HCT116 (cell line): ENCODE results near the gene POLR2I. TPM values are rescaled to one million over a fixed set of nuclear protein-coding genes. Genes with fewer than 3 reads are reported as not detected.

Source experiments
- ATAC-seq: fragments of 200-7000 bp; cut with Tn5 transposase; 2 replicates; pipeline ENCODE4 v1.9.1; 2020; ENCODE audit warnings: mild to moderate bottlenecking, moderate library complexity
- BruUV-seq: library from RNA; stranded (reverse); fragments of 400-500 nt; replicated peaks from 2 replicates; lab custom pipeline; 2021; lab: Mats Ljungman, UMichigan
- CTCF ChIA-PET: fragments of 300-600 bp; sonication (Branson Sonifier 250); formaldehyde crosslinking; loops from one replicate; lab custom pipeline; 2021; ENCODE audit warnings: antibody characterized with exemption; lab: Charles Lee
- POLR2A ChIA-PET: fragments of 300-600, 350-600 bp; sonication (Branson Sonifier 250); formaldehyde crosslinking; loops from one replicate; lab custom pipeline; 2021; ENCODE audit warnings: antibody characterized with exemption; lab: Charles Lee
- RAD21 ChIA-PET, 2 experiments: fragments of 300-600 bp; sonication (Branson Sonifier 250); formaldehyde crosslinking; loops; one replicate each; lab custom pipeline; 2023; ENCODE audit warnings: low total read pairs in 2 of 2; ENCODE audit not compliant: uncharacterized antibody in 2 of 2, unreplicated experiment in 2 of 2, low non-redundant PET in 1 of 2; lab: Charles Lee
- DNase-seq: peaks from one replicate; pipeline ENCODE4 v3.0.0-alpha.2; 2010; ENCODE audit warnings: low read depth, low spot score
- H2AFZ ChIP-seq: fragments of 200-600 bp; shearing (Covaris generic), sonication (generic); 2 replicates; pipeline ENCODE4 v1.6.1; 2017; ENCODE audit warnings: low read depth, mixed run types, mixed read lengths, antibody characterized with exemption, low read length; ENCODE audit not compliant: poor library complexity, severe bottlenecking
- H3K27ac ChIP-seq: 2 replicates; pipeline ENCODE4 v1.5.1; 2012; ENCODE audit warnings: low read depth, low read length
- H3K27me3 ChIP-seq: fragments of 200-600 bp; sonication (generic); 2 replicates; pipeline ENCODE4 v1.6.1; 2016; ENCODE audit warnings: mixed run types, low read length, mixed read lengths; ENCODE audit not compliant: insufficient read depth
- H3K36me3 ChIP-seq, 2 experiments: fragments of 200-500 bp in 1 of 2; fragments of 200-600 bp in 1 of 2; sonication (Bioruptor generic) in 1 of 2; sonication (generic) in 1 of 2; 2 replicates each; pipeline versions ENCODE4 v1.5.1 to v1.6.1; 2014 to 2016; ENCODE audit warnings: low read length in 2 of 2, inconsistent platforms in 1 of 2, mixed read lengths in 1 of 2, mixed run types in 1 of 2; ENCODE audit not compliant: insufficient read depth in 2 of 2, control insufficient read depth in 1 of 2
- H3K4me1 ChIP-seq, 2 experiments: fragments of 200-600 bp in 1 of 2; sonication (generic) in 1 of 2; 2 replicates each; pipeline versions ENCODE4 v1.5.1 to v1.6.1; 2012 to 2017; ENCODE audit warnings: low read length in 2 of 2, inconsistent platforms in 1 of 2, mild to moderate bottlenecking in 1 of 2, mixed read lengths in 1 of 2, mixed run types in 1 of 2, moderate library complexity in 1 of 2; ENCODE audit not compliant: insufficient read depth in 2 of 2, control insufficient read depth in 1 of 2
- H3K4me2 ChIP-seq: fragments of 200-600 bp; sonication (generic); 2 replicates; pipeline ENCODE4 v1.6.1; 2017; ENCODE audit warnings: mixed run types, low read length, mixed read lengths
- H3K4me3 ChIP-seq, 2 experiments: fragments of 200-600 bp in 1 of 2; sonication (generic) in 1 of 2; replicated peaks in 1 of 2; 2 replicates each; pipeline ENCODE4 v1.5.1; 2011 to 2016; ENCODE audit warnings: low read length in 2 of 2, control low read depth in 1 of 2, low read depth in 1 of 2, mild to moderate bottlenecking in 1 of 2, mixed read lengths in 1 of 2, mixed run types in 1 of 2
- H3K79me2 ChIP-seq: fragments of 200-600 bp; sonication (generic); 2 replicates; pipeline ENCODE4 v1.6.1; 2017; ENCODE audit warnings: mild to moderate bottlenecking, mixed run types, low read length, moderate library complexity, mixed read lengths; ENCODE audit not compliant: insufficient read depth
- H3K9ac ChIP-seq: fragments of 200-600 bp; sonication (generic); 2 replicates; pipeline ENCODE4 v1.6.1; 2016; ENCODE audit warnings: low read length, mixed read lengths
- H3K9me2 ChIP-seq: fragments of 200-600 bp; sonication (generic), shearing (Covaris generic); 2 replicates; pipeline ENCODE4 v1.6.1; 2017; ENCODE audit warnings: mixed run types, mild to moderate bottlenecking, moderate library complexity; ENCODE audit not compliant: insufficient read depth
- H3K9me3 ChIP-seq, 2 experiments: fragments of 200-500 bp in 1 of 2; fragments of 200-600 bp in 1 of 2; sonication (Bioruptor generic) in 1 of 2; sonication (generic) in 1 of 2; 2 replicates each; pipeline ENCODE4 v1.6.1; 2014 to 2017; ENCODE audit warnings: low read length in 2 of 2, mixed read lengths in 2 of 2, inconsistent platforms in 1 of 2, low read depth in 1 of 2, mild to moderate bottlenecking in 1 of 2, mixed run types in 1 of 2, moderate library complexity in 1 of 2; ENCODE audit not compliant: control insufficient read depth in 1 of 2, insufficient read depth in 1 of 2
- H4K20me1 ChIP-seq: fragments of 200-600 bp; sonication (generic), shearing (Covaris generic); 2 replicates; pipeline ENCODE4 v1.6.1; 2017; ENCODE audit warnings: mixed run types, mild to moderate bottlenecking, moderate library complexity; ENCODE audit not compliant: insufficient read depth
- ATF3 ChIP-seq: IDR thresholded peaks from 2 replicates; pipeline ENCODE4 v1.6.1; 2012
- CEBPB ChIP-seq: IDR thresholded peaks from 2 replicates; pipeline ENCODE4 v1.6.1; 2012; ENCODE audit warnings: low read depth
- CTCF ChIP-seq, 3 experiments: fragments of 200-600 bp in 1 of 3; sonication (generic) in 1 of 3; IDR thresholded peaks in 2 of 3; conservative IDR thresholded peaks in 1 of 3; 2 replicates each; pipeline ENCODE4 v1.5.1; 2012 to 2017; ENCODE audit warnings: low read depth in 2 of 3, low read length in 2 of 3, antibody characterized with exemption in 1 of 3, borderline replicate concordance in 1 of 3, control low read depth in 1 of 3, mild to moderate bottlenecking in 1 of 3, mixed read lengths in 1 of 3, mixed run types in 1 of 3, moderate library complexity in 1 of 3; ENCODE audit not compliant: insufficient read depth in 1 of 3
- ELF1 ChIP-seq: IDR thresholded peaks from 2 replicates; pipeline ENCODE4 v1.6.1; 2012; ENCODE audit warnings: low read depth, borderline replicate concordance
- EZH2 ChIP-seq: fragments of 200-600 bp; sonication (generic); IDR thresholded peaks from 2 replicates; pipeline ENCODE4 v1.6.1; 2017; ENCODE audit warnings: antibody characterized with exemption, mixed run types
- EZH2phosphoT487 ChIP-seq: fragments of 200-600 bp; IDR thresholded peaks from 2 replicates; pipeline ENCODE4 v1.6.1; 2018; ENCODE audit warnings: antibody characterized with exemption, borderline replicate concordance
- FOSL1 ChIP-seq: IDR thresholded peaks from 2 replicates; pipeline ENCODE4 v1.6.1; 2012; ENCODE audit warnings: low read depth
- POLR2A ChIP-seq: IDR thresholded peaks from 2 replicates; pipeline ENCODE4 v1.7.0; 2011; ENCODE audit warnings: borderline replicate concordance; ENCODE audit not compliant: insufficient read depth, insufficient read length; ENCODE audit errors: extremely low read depth
- POLR2AphosphoS5 ChIP-seq: IDR thresholded peaks from 2 replicates; pipeline ENCODE4 v1.6.1; 2011; ENCODE audit warnings: mild to moderate bottlenecking, low read depth, low read length, moderate library complexity
- SIN3A ChIP-seq: IDR thresholded peaks from 2 replicates; pipeline ENCODE4 v1.6.1; 2012; ENCODE audit warnings: low read depth
- SP1 ChIP-seq: IDR thresholded peaks from 2 replicates; pipeline ENCODE4 v1.6.1; 2012; ENCODE audit warnings: low read depth
- SRF ChIP-seq: IDR thresholded peaks from 2 replicates; pipeline ENCODE4 v1.6.1; 2012; ENCODE audit warnings: low read depth
- TCF7L2 ChIP-seq: IDR thresholded peaks from 2 replicates; pipeline ENCODE4 v1.7.0; 2011; ENCODE audit warnings: borderline replicate concordance, inconsistent platforms; ENCODE audit not compliant: insufficient read depth, insufficient read length; ENCODE audit errors: extremely low read depth
- ZBTB33 ChIP-seq: IDR thresholded peaks from 2 replicates; pipeline ENCODE4 v1.6.1; 2011; ENCODE audit warnings: mild to moderate bottlenecking, low read length, moderate library complexity; ENCODE audit not compliant: insufficient replicate concordance; ENCODE audit errors: extremely low read depth
- ZFX ChIP-seq: fragments of 450-650 bp; IDR thresholded peaks from 2 replicates; pipeline ENCODE4 v1.6.1; 2017
- ZNF274 ChIP-seq: fragments of 200-500 bp; sonication (Bioruptor generic); IDR thresholded peaks from 2 replicates; pipeline ENCODE4 v1.6.1; 2014; ENCODE audit warnings: mild to moderate bottlenecking, low read depth, low read length, inconsistent platforms
- intact Hi-C: fragments of 100-400 bp; cut with micrococcal nuclease; formaldehyde crosslinking; loops from 2 replicates; pipeline ENCODE4 v1.10.0; 2022
- total RNA-seq: library from RNA; stranded (reverse); gene quantifications from one replicate; pipeline ENCODE4 v1.2.1, GENCODE V29; 2021; ENCODE audit not compliant: unreplicated experiment
- TF ChIP-seq, protein P1 (sequence below): IDR thresholded peaks from 2 replicates; pipeline ENCODE4 v1.6.1; 2012
- TF ChIP-seq, protein P2 (sequence below): IDR thresholded peaks from 2 replicates; pipeline ENCODE4 v1.6.1; 2012; ENCODE audit warnings: low read depth

POLR2I gene
- total RNA-seq, 1 experiment from 2014 or later, result 108 TPM

DNA sequence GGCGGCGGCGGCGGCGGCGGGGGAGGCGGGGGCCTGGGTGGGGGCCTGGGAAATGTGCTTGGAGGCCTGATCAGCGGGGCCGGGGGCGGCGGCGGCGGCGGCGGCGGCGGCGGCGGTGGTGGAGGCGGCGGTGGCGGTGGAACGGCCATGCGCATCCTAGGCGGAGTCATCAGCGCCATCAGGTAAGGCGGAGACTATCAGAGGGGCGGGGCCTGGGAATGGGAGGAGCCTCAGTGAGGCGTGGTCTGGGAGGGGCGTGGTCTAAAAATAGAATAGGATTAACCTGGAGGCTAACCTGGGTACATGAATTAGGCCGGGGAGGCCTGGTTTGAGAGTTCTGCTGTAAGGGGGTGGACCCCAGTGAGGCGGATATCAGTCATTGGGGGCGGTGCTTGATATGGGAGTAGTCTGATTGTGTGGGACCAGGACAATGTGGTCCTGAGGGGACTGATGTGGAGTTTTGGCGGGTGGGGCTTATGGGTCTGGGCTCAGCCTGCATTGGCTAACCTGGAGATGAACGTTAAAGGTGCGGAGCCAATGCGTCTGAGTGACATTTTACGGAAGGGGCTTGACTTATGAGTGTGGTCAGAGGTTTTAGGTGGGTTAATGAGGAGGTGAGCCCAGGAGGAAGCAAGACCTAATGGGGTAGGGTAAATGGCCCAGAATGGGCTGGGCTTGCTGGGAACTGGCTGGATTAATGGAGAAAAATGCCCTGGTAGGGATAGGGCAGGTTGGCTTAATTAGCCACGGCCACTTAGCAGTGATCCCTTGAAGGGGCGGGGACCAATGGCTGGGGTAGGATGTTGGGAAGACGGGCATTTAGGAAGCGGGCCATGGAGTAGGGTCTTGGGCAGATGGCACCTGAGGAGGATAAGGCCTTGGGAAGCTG, 26.6 kb upstream of the POLR2I start:
- no peaks in the 10 kb centered on the region for H3K9me2 ChIP-seq
- H2AFZ ChIP-seq, result no peak overlapping the region
- DNase-seq (peak; percentile 83), ATAC-seq (peak; percentile 70)
- H3K27ac ChIP-seq, result peak overlapping the region; percentile 98
- H3K27me3 ChIP-seq, result no peaks in the 10 kb centered on the region
- BruUV-seq, result no TSS peak
- ChIA-PET RAD21 (no interaction called here), POLR2A (no interaction called here), CTCF (no interaction called here)
- H3K4me2 ChIP-seq, result peak overlapping the region; percentile 96
- no peaks in the 10 kb centered on the region for H3K9me3 ChIP-seq
- H3K79me2 ChIP-seq, result peaks cover 41% of the 10 kb centered on the region
- H3K4me3 ChIP-seq, result peak overlapping the region; percentile 87 to 94
- H3K4me1 ChIP-seq, result peaks cover 33 to 45% of the 10 kb centered on the region in 2 experiments
- H4K20me1 ChIP-seq, result peaks cover 6% of the 10 kb centered on the region; the same call in 1 of the 2 replicates
- peaks cover 30 to 32% of the 10 kb centered on the region in 2 experiments for H3K36me3 ChIP-seq
- peak overlapping the region; percentile 99 for H3K9ac ChIP-seq
- intact Hi-C loops, result no loop called here
- TF ChIP-seq, protein P1, sequence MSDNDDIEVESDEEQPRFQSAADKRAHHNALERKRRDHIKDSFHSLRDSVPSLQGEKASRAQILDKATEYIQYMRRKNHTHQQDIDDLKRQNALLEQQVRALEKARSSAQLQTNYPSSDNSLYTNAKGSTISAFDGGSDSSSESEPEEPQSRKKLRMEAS, result peak; percentile 46; the same call in 1 of the 2 replicates
- no peak for TF ChIP-seq EZH2phosphoT487
- no peak for TF ChIP-seq TCF7L2
- TF ChIP-seq ZFX, result no peak
- TF ChIP-seq ELF1, result no peak
- peak; percentile 33; the same call in 1 of the 2 replicates for TF ChIP-seq SIN3A
- no peak for TF ChIP-seq POLR2A
- TF ChIP-seq, protein P2, sequence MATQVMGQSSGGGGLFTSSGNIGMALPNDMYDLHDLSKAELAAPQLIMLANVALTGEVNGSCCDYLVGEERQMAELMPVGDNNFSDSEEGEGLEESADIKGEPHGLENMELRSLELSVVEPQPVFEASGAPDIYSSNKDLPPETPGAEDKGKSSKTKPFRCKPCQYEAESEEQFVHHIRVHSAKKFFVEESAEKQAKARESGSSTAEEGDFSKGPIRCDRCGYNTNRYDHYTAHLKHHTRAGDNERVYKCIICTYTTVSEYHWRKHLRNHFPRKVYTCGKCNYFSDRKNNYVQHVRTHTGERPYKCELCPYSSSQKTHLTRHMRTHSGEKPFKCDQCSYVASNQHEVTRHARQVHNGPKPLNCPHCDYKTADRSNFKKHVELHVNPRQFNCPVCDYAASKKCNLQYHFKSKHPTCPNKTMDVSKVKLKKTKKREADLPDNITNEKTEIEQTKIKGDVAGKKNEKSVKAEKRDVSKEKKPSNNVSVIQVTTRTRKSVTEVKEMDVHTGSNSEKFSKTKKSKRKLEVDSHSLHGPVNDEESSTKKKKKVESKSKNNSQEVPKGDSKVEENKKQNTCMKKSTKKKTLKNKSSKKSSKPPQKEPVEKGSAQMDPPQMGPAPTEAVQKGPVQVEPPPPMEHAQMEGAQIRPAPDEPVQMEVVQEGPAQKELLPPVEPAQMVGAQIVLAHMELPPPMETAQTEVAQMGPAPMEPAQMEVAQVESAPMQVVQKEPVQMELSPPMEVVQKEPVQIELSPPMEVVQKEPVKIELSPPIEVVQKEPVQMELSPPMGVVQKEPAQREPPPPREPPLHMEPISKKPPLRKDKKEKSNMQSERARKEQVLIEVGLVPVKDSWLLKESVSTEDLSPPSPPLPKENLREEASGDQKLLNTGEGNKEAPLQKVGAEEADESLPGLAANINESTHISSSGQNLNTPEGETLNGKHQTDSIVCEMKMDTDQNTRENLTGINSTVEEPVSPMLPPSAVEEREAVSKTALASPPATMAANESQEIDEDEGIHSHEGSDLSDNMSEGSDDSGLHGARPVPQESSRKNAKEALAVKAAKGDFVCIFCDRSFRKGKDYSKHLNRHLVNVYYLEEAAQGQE, result no peak
- TF ChIP-seq POLR2AphosphoS5, result peak; percentile 29; the same call in 1 of the 2 replicates
- TF ChIP-seq EZH2, result no peak
- TF ChIP-seq SP1, result peak; percentile 36; the same call in 1 of the 2 replicates
- TF ChIP-seq ATF3, result no peak
- TF ChIP-seq CEBPB, result no peak
- TF ChIP-seq FOSL1, result no peak
- TF ChIP-seq SRF, result no peak
- TF ChIP-seq ZBTB33, result no peak
- no peak for TF ChIP-seq ZNF274
- no peak for TF ChIP-seq CTCF (IDR thresholded peaks at IDR 0.05 in 2 of 3, conservative IDR thresholded peaks at IDR 0.05 in 1 of 3; ENCODE audit: borderline replicate concordance in 1 of 3, insufficient read depth in 1 of 3, low read depth in 2 of 3, low read length in 2 of 3)
